SU-DHL-6 (cell line): Measurements from ENCODE around the gene AFAP1.

Experiments
- EZH2phosphoT487 ChIP-seq: fragments of 200-600 bp; sonication (generic), shearing (Covaris generic); conservative IDR thresholded peaks from 2 replicates; pipeline ENCODE4 v1.6.1; 2018; ENCODE audit warnings: mild to moderate bottlenecking, antibody characterized with exemption, low read length, moderate library complexity, mixed read lengths
- TF ChIP-seq, protein P1 (sequence below): fragments of 200-600 bp; sonication (generic); IDR thresholded peaks from one replicate; pipeline ENCODE4 v1.5.1; 2017; ENCODE audit warnings: antibody characterized with exemption, mild to moderate bottlenecking, low read length, moderate library complexity; ENCODE audit not compliant: insufficient read depth, poor library complexity, severe bottlenecking

DNA sequence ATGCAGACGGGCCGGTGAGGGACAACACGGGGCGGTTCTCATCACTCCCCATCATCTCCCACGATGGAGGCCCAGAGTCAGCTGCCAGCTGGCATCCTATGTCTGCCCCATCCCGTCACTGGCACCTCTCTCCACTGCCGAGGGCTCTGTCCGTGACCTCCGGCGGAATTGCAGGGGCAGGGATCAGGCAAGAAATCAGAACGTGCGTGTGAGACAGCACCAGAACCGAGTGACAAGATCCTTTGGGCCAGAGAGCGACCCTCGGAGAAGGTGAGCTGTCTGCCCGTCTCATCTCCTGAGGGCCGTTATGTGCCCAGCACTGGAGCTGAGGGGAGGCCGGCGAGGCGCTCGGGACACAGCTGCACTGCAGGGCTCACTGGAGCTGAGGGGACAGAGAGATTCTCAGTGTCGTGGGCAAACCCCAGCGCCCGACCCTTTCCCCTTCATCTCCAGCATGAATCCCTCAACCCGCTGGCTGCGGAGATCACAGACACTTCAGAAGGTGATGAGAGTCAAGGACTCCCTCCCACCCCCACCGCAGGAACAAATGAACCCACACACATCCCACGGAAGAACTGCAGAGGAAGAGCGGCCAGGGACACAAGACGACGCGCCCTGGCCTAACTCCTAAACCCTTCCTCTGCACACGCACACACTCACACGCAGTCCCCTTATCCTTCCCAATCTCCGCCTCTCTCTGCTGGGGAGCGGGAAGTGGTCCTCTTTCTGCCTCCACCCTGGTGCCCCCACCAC, 128.7 kb downstream of the AFAP1 start:
- TF ChIP-seq, protein P1, sequence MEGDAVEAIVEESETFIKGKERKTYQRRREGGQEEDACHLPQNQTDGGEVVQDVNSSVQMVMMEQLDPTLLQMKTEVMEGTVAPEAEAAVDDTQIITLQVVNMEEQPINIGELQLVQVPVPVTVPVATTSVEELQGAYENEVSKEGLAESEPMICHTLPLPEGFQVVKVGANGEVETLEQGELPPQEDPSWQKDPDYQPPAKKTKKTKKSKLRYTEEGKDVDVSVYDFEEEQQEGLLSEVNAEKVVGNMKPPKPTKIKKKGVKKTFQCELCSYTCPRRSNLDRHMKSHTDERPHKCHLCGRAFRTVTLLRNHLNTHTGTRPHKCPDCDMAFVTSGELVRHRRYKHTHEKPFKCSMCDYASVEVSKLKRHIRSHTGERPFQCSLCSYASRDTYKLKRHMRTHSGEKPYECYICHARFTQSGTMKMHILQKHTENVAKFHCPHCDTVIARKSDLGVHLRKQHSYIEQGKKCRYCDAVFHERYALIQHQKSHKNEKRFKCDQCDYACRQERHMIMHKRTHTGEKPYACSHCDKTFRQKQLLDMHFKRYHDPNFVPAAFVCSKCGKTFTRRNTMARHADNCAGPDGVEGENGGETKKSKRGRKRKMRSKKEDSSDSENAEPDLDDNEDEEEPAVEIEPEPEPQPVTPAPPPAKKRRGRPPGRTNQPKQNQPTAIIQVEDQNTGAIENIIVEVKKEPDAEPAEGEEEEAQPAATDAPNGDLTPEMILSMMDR = no peak
- no peak for TF ChIP-seq EZH2phosphoT487
